Measurements from ENCODE around the gene DLD. TPM values are rescaled to one million over a fixed set of nuclear protein-coding genes. Genes with fewer than 3 reads are reported as not detected.

The DLD gene
- polyA plus RNA-seq, 2 of the 4 experiments (the other 2 are of a cell fraction), result 129 to 179 TPM

GRCh38 chr7:107922886-107923285, 31.9 kb downstream of the DLD start:
- 92% methylated on average over 1 of the region's 1 CpG for WGBS (ENCODE audit: missing lambda C conversion rate)
- Histone ChIP-seq H3K9me3 (no peaks in the 10 kb centered on the region), H3K4me2 (no peak overlapping the region), H3K27ac (no peak overlapping the region), H3K4me1 (peaks cover 22% of the 10 kb centered on the region; the same call in 2 of the 3 replicates), H3K4me3 (no peak overlapping the region)
- no peak for DNase-seq (ENCODE audit: low read depth in 1 of 2, low spot score in 1 of 2)
- no peak for ATAC-seq
- TF ChIP-seq SMC3 (IDR thresholded peaks at IDR 0.05) (no peak), ZC3H11A (IDR thresholded peaks at IDR 0.05) (no peak), FOSL2 (IDR thresholded peaks at IDR 0.05) (no peak), FOSL2 (CRISPR knock-in tag; IDR thresholded peaks at IDR 0.05) (no peak), CHD4 (IDR thresholded peaks at IDR 0.05; ENCODE audit: borderline replicate concordance) (no peak), TP53 (CRISPR knock-in tag; IDR thresholded peaks at IDR 0.05) (no peak), HEYL (CRISPR knock-in tag; IDR thresholded peaks at IDR 0.05) (no peak), KDM1A (IDR thresholded peaks at IDR 0.05; ENCODE audit: low read depth) (no peak), NFE2L2 (conservative IDR thresholded peaks at IDR 0.05; ENCODE audit: low read length) (no peak), NR3C1 (IDR thresholded peaks at IDR 0.05) (no peak), RFX5 (IDR thresholded peaks at IDR 0.05) (no peak), E2F6 (IDR thresholded peaks at IDR 0.05; ENCODE audit: borderline replicate concordance, low read depth) (no peak), EHMT2 (IDR thresholded peaks at IDR 0.05; ENCODE audit: low read depth) (no peak), RNF2 (IDR thresholded peaks at IDR 0.05; ENCODE audit: borderline replicate concordance, low read depth) (no peak), HDAC2 (IDR thresholded peaks at IDR 0.05) (no peak)
- TF ChIP-seq, protein P1, sequence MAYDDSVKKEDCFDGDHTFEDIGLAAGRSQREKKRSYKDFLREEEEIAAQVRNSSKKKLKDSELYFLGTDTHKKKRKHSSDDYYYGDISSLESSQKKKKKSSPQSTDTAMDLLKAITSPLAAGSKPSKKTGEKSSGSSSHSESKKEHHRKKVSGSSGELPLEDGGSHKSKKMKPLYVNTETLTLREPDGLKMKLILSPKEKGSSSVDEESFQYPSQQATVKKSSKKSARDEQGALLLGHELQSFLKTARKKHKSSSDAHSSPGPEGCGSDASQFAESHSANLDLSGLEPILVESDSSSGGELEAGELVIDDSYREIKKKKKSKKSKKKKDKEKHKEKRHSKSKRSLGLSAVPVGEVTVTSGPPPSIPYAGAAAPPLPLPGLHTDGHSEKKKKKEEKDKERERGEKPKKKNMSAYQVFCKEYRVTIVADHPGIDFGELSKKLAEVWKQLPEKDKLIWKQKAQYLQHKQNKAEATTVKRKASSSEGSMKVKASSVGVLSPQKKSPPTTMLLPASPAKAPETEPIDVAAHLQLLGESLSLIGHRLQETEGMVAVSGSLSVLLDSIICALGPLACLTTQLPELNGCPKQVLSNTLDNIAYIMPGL (CRISPR knock-in tag; IDR thresholded peaks at IDR 0.05; ENCODE audit: borderline replicate concordance), result no peak
- TF ChIP-seq, protein P2, sequence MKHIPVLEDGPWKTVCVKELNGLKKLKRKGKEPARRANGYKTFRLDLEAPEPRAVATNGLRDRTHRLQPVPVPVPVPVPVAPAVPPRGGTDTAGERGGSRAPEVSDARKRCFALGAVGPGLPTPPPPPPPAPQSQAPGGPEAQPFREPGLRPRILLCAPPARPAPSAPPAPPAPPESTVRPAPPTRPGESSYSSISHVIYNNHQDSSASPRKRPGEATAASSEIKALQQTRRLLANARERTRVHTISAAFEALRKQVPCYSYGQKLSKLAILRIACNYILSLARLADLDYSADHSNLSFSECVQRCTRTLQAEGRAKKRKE (CRISPR knock-in tag; IDR thresholded peaks at IDR 0.05; ENCODE audit: low read depth), result no peak
- FAIRE-seq, result no peak
- ChIA-PET CTCF (interaction anchor here (0.9 to 1.7 kb wide), 3 partner anchors 15 to 94 kb away, joined by 3 to 4 read pairs (median 3); no protein-coding TSS in a partner anchor), POLR2A (interaction anchor here (0.6 kb wide), 1 partner anchor 31 kb away, joined by 4 read pairs; no protein-coding TSS in a partner anchor)

DNA sequence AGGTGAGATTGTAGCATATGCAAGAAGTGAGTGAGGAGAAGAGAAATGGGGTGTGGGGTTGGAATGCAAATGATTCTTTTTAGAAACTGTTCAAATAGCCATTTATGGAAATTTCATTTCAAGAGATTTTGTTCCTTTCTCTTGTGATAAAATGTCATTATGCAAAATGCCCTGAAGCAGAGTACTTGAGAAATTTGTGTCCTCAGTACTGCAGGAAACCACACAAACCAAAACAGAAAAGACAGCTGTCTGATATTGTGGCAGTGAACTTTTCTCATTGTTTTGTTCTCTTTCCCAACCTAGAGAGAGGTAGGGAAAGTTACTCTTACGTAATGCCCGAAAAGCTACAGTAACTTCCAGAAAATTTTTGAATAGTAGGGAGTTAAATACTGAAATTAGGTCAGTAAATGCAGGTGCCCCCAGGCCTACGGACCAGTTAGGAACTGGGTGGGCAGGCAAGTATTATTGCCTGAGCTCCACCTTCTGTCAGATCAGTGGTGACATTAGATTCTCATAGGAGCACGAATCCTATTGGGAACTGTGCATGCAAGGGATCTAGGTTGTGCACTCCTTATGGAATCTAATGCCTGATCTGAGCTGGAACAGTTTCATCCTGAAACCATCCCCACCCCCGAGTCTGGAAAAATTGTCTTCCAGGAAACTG, 34.0 kb downstream of the DLD start:
- ChIA-PET CTCF (interaction anchor here (1.2 kb wide), 1 partner anchor 33 kb away, joined by 3 read pairs; no protein-coding TSS in a partner anchor), POLR2A (no interaction called here)
- Histone ChIP-seq H3K4me2 (no peak overlapping the region), H3K27ac (no peak overlapping the region), H3K9me3 (no peaks in the 10 kb centered on the region), H3K4me1 (peaks cover 13% of the 10 kb centered on the region; the same call in 2 of the 3 replicates), H3K4me3 (no peak overlapping the region)
- 87% methylated on average over 5 of the region's 5 CpGs for WGBS (ENCODE audit: missing lambda C conversion rate)
- FAIRE-seq (no peak), ATAC-seq (no peak), DNase-seq (ENCODE audit: low read depth in 1 of 2, low spot score in 1 of 2) (no peak)
- TF ChIP-seq TP53 (CRISPR knock-in tag; IDR thresholded peaks at IDR 0.05), result no peak
- TF ChIP-seq POLR2AphosphoS2 (conservative IDR thresholded peaks at IDR 0.05; ENCODE audit: low read length), result no peak
- TF ChIP-seq, protein P1 (CRISPR knock-in tag; IDR thresholded peaks at IDR 0.05; ENCODE audit: borderline replicate concordance), result no peak
- no peak for TF ChIP-seq CBX2 (IDR thresholded peaks at IDR 0.05; ENCODE audit: borderline replicate concordance, low read depth)
- TF ChIP-seq GATA3 (IDR thresholded peaks at IDR 0.05; ENCODE audit: borderline replicate concordance), result no peak
- no peak for TF ChIP-seq RFX5 (IDR thresholded peaks at IDR 0.05)
- TF ChIP-seq HDAC2 (IDR thresholded peaks at IDR 0.05), result no peak
- no peak for TF ChIP-seq CBX8 (IDR thresholded peaks at IDR 0.05)
- no peak for TF ChIP-seq HES2 (IDR thresholded peaks at IDR 0.05)
- TF ChIP-seq, protein P3, sequence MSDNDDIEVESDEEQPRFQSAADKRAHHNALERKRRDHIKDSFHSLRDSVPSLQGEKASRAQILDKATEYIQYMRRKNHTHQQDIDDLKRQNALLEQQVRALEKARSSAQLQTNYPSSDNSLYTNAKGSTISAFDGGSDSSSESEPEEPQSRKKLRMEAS (IDR thresholded peaks at IDR 0.05), result no peak
- no peak for TF ChIP-seq ZNF302 (CRISPR knock-in tag; IDR thresholded peaks at IDR 0.05)
- TF ChIP-seq EHF (CRISPR knock-in tag; IDR thresholded peaks at IDR 0.05), result no peak
- no peak for TF ChIP-seq KDM5A (IDR thresholded peaks at IDR 0.05)
